NT2/D1 (cell line): ENCODE results near the gene RERE.

Experiments used
- YY1 ChIP-seq: IDR thresholded peaks from 2 replicates; pipeline ENCODE4 v1.6.1; 2011; ENCODE audit not compliant: insufficient read length, insufficient read depth
- ZNF274 ChIP-seq: IDR thresholded peaks from 2 replicates; pipeline ENCODE4 v1.6.1; 2011; ENCODE audit warnings: mild to moderate bottlenecking, low read depth, low read length

GRCh38 chr1:8378178-8378577 is 439.3 kb downstream of the RERE start:
- no peak for TF ChIP-seq YY1
- no peak for TF ChIP-seq ZNF274
